Calu3 (cell line): Measurements from ENCODE around the gene YAE1. TPM values are rescaled to one million over a fixed set of nuclear protein-coding genes. Genes with fewer than 3 reads are reported as not detected.

Source experiments
- BruUV-seq: library from RNA; stranded (reverse); fragments of 400-500 nt; replicated peaks from 2 replicates; lab custom pipeline; 2021; lab: Mats Ljungman, UMichigan
- CTCF ChIA-PET: fragments of 300-600 bp; sonication (Branson Sonifier 250); formaldehyde crosslinking; loops from one replicate; lab custom pipeline; 2022; ENCODE audit warnings: antibody characterized with exemption; lab: Charles Lee
- DNase-seq: peaks from one replicate; pipeline ENCODE4 v3.0.0; 2022
- H3K27ac Mint-ChIP-seq: one replicate; pipeline ENCODE4 v1.8.0; 2022; ENCODE audit warnings: mixed read lengths; ENCODE audit not compliant: unreplicated experiment
- H3K27me3 Mint-ChIP-seq: one replicate; pipeline ENCODE4 v1.8.0; 2022; ENCODE audit warnings: mixed read lengths; ENCODE audit not compliant: unreplicated experiment
- H3K36me3 Mint-ChIP-seq: one replicate; pipeline ENCODE4 v1.8.0; 2022; ENCODE audit warnings: mild to moderate bottlenecking, moderate library complexity, mixed read lengths; ENCODE audit not compliant: insufficient read depth, unreplicated experiment
- H3K4me1 Mint-ChIP-seq: one replicate; pipeline ENCODE4 v1.8.0; 2022; ENCODE audit warnings: mild to moderate bottlenecking, low read depth, mixed read lengths; ENCODE audit not compliant: unreplicated experiment
- H3K4me3 Mint-ChIP-seq: one replicate; pipeline ENCODE4 v1.8.0; 2022; ENCODE audit warnings: mild to moderate bottlenecking, low read depth, moderate library complexity, mixed read lengths; ENCODE audit not compliant: unreplicated experiment
- H3K9me3 Mint-ChIP-seq: one replicate; pipeline ENCODE4 v1.8.0; 2022; ENCODE audit warnings: low read depth, mixed read lengths; ENCODE audit not compliant: unreplicated experiment
- intact Hi-C: fragments of 100-400 bp; cut with micrococcal nuclease; formaldehyde crosslinking; loops from one replicate; pipeline ENCODE4 v1.10.0; 2022; ENCODE audit not compliant: unreplicated experiment
- total RNA-seq: library from RNA; stranded (reverse); gene quantifications from 2 replicates; pipeline ENCODE4 v1.2.3, GENCODE V29; 2022
- TF ChIP-seq, protein P1 (sequence below): fragments of 200-600 bp; IDR thresholded peaks from one replicate; pipeline ENCODE4 v1.8.0; 2022; ENCODE audit warnings: antibody characterized with exemption; ENCODE audit not compliant: unreplicated experiment

Gene YAE1
- total RNA-seq, 1 experiment from 2014 or later: 39.2 TPM

DNA sequence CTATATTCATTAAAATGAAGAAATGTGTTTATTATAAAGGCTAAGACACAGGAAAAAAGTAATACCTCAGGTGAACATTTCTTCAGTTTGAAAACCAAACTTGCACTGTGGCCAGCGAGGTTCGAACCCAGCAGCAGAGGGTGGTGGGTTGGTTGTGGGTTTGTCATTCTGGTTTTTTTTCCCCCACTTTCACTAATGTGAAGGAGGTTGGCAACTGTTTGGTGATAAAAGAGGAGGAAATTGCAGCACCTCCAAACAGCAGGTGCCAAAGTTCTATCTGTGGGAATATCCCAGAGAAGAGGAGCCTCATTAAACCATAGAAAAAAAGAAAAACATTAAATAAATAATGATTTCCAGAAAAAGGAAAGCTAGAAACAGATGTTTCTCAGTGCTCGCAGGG is 36.6 kb upstream of the YAE1 start:
- Mint-ChIP-seq H3K9me3 (peaks cover 2% of the 10 kb centered on the region), H3K4me1 (peaks cover 9% of the 10 kb centered on the region), H3K27me3 (peaks cover 7% of the 10 kb centered on the region), H3K4me3 (no peak overlapping the region), H3K36me3 (no peaks in the 10 kb centered on the region), H3K27ac (no peak overlapping the region)
- TF ChIP-seq, protein P1, sequence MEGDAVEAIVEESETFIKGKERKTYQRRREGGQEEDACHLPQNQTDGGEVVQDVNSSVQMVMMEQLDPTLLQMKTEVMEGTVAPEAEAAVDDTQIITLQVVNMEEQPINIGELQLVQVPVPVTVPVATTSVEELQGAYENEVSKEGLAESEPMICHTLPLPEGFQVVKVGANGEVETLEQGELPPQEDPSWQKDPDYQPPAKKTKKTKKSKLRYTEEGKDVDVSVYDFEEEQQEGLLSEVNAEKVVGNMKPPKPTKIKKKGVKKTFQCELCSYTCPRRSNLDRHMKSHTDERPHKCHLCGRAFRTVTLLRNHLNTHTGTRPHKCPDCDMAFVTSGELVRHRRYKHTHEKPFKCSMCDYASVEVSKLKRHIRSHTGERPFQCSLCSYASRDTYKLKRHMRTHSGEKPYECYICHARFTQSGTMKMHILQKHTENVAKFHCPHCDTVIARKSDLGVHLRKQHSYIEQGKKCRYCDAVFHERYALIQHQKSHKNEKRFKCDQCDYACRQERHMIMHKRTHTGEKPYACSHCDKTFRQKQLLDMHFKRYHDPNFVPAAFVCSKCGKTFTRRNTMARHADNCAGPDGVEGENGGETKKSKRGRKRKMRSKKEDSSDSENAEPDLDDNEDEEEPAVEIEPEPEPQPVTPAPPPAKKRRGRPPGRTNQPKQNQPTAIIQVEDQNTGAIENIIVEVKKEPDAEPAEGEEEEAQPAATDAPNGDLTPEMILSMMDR: no peak
- intact Hi-C loops: no loop called here
- CTCF ChIA-PET: interaction anchor here (0.6 to 1.1 kb wide), 2 partner anchors 399 to 1162 kb away, joined by 3 read pairs; no protein-coding TSS in a partner anchor
- BruUV-seq: no TSS peak
- DNase-seq: no peak

DNA sequence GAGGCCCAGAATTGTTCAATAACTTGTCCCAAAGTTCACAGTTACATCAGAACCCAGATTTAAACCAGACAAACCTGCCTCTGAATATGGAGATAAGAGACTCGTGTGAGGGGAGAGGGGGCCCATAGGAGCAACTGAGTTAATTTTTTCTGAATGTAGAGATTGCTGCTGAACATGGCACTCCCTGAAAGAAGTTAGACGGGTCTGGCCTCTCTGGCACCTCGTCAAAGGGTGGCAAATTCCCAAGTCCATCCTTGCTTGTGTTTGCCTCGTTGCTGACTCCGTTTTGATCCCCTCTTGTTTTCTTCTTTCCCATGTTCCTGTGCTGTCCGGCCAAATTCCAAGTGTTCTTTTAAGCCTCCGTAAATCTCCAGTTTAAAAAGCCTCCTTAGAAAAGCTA is 35.2 kb upstream of the YAE1 start:
- Mint-ChIP-seq H3K9me3 (peaks cover 2% of the 10 kb centered on the region), H3K27me3 (no peaks in the 10 kb centered on the region), H3K27ac (no peak overlapping the region), H3K36me3 (no peaks in the 10 kb centered on the region), H3K4me3 (no peak overlapping the region), H3K4me1 (peaks cover 9% of the 10 kb centered on the region)
- CTCF ChIA-PET: no interaction called here
- TF ChIP-seq, protein P1: no peak
- DNase-seq: peak; percentile 45
- intact Hi-C loops: no loop called here
- BruUV-seq: no TSS peak

DNA sequence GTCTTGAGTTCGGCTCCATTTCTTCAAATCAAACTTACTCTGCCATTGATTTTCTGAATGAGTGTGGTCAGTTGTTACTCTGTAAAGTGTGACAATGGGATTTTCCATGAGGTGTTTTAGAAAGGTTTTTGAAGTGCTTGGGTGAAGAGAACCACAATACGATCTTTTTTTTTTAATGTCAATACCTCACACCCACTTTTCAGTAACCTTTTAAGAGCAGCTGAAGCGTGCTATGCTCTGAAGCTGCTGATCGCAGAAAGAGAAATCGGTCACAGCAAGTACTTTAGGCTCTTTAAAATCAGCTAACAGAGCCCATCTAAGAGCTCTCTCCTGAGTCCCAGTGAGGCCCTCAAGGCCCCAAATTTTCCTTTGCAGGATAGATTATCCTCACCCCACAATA is 34.4 kb upstream of the YAE1 start:
- peaks cover 2% of the 10 kb centered on the region for H3K9me3 Mint-ChIP-seq
- no peak for DNase-seq
- CTCF ChIA-PET: interaction anchor here (0.6 kb wide), 1 partner anchor 66 kb away, joined by 3 read pairs; no protein-coding TSS in a partner anchor
- no TSS peak for BruUV-seq
- TF ChIP-seq, protein P1: no peak
- no peak overlapping the region for H3K27ac Mint-ChIP-seq
- H3K4me1 Mint-ChIP-seq: peaks cover 9% of the 10 kb centered on the region
- no peaks in the 10 kb centered on the region for H3K36me3 Mint-ChIP-seq
- H3K27me3 Mint-ChIP-seq: no peaks in the 10 kb centered on the region
- intact Hi-C loops: no loop called here
- no peak overlapping the region for H3K4me3 Mint-ChIP-seq

DNA sequence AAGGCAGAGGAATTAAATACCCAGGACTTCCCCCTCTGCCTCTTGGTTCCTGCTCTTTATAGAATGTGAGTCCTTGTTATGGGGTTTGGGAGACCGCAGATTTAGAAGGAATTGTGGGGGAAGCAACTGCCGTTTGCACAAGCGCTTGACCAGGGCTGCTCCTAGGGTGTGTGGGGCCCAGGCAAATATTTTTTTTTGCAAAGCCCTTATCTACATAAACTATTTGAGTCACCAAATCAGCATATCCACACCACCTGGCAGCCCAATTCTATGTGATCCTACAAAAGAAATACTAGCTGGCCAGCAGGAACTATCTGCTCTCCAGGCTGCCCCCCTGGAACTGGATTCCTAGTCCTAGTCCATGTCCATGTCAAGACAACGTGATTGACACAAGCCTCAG is 33.4 kb upstream of the YAE1 start:
- Mint-ChIP-seq H3K4me3 (no peak overlapping the region), H3K9me3 (no peaks in the 10 kb centered on the region), H3K27ac (no peak overlapping the region), H3K4me1 (peaks cover 9% of the 10 kb centered on the region), H3K36me3 (no peaks in the 10 kb centered on the region), H3K27me3 (no peaks in the 10 kb centered on the region)
- TF ChIP-seq, protein P1: no peak
- DNase-seq: no peak
- BruUV-seq: no TSS peak
- intact Hi-C loops: no loop called here
- CTCF ChIA-PET: no interaction called here
